C4-2B (cell line): ENCODE results near the gene ARL10.

Source experiments
- H3K27ac ChIP-seq: fragments of 450-650 bp; 2 replicates; pipeline ENCODE4 v1.5.1; 2017
- ZFX ChIP-seq: fragments of 450-650 bp; IDR thresholded peaks from 2 replicates; pipeline ENCODE4 v1.6.1; 2017
- TF ChIP-seq, protein P1 (sequence below): fragments of 450-650 bp; conservative IDR thresholded peaks from 2 replicates; pipeline ENCODE4 v1.5.1; 2017; ENCODE audit warnings: mild to moderate bottlenecking

The ARL10 gene

GRCh38 chr5:176366232-176366894 is 1.1 kb downstream of the ARL10 start:
- H3K27ac ChIP-seq, result no peak overlapping the region
- TF ChIP-seq ZFX, result no peak
- TF ChIP-seq, protein P1, sequence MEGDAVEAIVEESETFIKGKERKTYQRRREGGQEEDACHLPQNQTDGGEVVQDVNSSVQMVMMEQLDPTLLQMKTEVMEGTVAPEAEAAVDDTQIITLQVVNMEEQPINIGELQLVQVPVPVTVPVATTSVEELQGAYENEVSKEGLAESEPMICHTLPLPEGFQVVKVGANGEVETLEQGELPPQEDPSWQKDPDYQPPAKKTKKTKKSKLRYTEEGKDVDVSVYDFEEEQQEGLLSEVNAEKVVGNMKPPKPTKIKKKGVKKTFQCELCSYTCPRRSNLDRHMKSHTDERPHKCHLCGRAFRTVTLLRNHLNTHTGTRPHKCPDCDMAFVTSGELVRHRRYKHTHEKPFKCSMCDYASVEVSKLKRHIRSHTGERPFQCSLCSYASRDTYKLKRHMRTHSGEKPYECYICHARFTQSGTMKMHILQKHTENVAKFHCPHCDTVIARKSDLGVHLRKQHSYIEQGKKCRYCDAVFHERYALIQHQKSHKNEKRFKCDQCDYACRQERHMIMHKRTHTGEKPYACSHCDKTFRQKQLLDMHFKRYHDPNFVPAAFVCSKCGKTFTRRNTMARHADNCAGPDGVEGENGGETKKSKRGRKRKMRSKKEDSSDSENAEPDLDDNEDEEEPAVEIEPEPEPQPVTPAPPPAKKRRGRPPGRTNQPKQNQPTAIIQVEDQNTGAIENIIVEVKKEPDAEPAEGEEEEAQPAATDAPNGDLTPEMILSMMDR, result no peak

DNA sequence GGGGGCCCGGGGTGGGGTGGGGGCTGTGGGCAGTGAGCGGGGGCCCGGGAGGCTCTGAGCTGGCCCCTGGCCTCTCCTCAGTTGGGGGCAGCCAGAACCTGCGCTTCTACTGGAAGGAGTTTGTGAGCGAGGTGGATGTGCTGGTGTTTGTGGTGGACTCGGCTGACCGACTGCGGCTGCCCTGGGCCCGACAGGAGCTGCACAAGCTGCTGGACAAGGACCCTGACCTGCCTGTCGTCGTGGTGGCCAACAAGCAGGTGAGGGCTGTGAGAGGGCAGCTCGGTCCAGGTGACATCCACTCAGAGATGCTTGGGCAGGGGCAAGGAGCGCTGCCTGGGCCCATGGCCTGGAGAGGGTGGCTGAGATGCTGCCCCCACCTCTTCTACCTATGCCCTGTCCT is 3.4 kb downstream of the ARL10 start:
- TF ChIP-seq ZFX, result no peak
- TF ChIP-seq, protein P1, result no peak
- H3K27ac ChIP-seq, result no peak overlapping the region

- no peak for TF ChIP-seq ZFX
- TF ChIP-seq, protein P1, result no peak
- no peak overlapping the region for H3K27ac ChIP-seq
These were observed 4.8 kb downstream of the ARL10 start for GRCh38 chr5:176369934-176370711.

DNA sequence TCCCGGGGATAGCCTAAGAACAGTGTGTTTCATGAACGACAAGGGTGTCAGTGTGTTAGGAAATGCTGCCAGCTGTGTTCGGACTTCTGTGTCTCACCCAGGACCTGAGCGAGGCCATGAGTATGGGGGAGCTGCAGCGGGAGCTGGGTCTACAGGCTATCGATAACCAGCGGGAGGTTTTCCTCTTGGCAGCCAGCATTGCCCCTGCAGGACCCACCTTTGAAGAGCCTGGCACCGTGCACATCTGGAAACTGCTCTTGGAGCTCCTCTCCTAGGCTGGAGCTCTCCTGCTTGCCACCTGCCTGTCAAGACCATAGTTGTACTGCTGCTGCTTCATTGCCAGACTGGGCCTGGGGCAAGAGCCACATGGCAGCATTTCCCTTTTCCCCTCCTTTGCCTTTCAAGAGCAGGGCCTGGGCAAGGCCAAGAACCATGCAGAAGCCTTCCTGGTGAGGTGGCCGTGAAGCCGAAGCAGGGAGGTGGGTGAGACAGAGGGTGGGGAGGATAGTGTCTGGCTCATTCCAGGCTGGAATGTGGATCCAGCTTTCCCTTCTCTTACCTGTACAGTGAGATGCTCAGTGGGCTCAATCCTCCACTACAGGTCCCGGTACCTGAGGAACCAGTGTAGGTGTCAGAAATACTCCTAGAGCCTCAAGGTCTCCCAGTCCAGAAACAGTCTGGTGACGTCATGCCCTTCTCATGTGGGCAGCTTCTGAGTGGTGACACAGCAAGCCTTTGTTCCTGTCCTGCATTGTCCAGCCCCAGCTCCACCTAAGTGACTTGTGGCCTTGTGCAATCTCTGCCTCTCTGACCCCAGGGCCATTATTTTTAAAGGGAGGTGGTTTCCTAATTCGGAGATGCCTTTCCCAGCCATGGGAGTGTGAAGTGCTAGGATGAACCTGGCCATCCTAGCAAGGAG is 6.6 kb downstream of the ARL10 start:
- H3K27ac ChIP-seq, result no peak overlapping the region
- TF ChIP-seq, protein P1, result no peak
- no peak for TF ChIP-seq ZFX

DNA sequence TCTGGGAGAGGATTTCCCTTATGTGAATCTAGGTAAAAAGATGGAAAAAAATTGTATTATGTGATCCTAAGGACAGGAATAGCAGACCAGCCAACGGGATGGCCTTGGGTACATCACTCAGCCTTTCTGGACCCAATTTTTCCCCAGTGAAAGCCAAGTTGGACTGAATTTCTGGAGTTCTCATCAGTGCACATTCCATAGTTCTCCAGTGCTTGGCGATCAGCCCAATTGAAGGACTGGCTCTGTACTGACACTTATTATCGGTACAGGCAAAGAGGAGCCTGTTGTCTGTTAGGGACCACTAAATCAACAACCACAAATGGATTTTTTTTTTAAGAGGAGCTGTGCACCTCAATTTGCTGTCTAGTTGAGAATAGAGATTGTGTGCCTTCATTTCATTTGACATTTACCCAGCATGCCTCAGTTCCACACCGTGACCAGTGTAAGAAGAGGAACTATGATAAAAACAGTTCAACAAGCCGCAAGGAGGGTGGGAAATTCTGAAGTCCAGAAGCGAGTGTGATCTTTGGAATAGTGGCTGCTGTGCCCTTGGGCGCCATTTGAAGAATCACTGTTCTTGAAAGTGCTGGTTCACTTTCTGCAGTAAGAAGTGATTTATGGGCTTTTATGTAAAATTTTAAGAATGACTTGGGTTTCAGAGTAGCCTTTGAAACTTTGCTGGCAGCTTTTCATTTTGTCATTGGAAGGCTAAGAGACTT is 8.0 kb downstream of the ARL10 start:
- no peak overlapping the region for H3K27ac ChIP-seq
- TF ChIP-seq ZFX, result no peak

DNA sequence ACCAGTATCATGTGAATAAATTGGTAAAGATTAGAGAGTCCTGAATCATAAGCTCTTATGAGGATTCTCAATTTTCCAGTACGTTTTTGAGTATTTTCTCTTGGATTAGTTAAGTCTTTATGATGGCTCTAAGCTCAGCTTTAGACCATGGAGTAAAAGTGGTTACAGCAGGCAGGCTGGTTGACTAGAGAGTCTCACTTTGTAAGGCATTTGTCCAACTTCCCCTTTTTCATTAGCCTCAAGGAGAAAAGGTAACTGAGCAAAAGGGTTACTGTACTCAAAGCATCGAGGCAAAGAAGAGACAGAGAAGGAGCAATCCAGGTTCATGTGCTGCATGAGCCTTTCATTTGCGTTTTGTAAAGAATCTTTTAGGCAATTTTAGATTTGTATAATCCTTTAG is 14.6 kb downstream of the ARL10 start:
- no peak overlapping the region for H3K27ac ChIP-seq
- TF ChIP-seq ZFX, result no peak
- TF ChIP-seq, protein P1, result no peak

DNA sequence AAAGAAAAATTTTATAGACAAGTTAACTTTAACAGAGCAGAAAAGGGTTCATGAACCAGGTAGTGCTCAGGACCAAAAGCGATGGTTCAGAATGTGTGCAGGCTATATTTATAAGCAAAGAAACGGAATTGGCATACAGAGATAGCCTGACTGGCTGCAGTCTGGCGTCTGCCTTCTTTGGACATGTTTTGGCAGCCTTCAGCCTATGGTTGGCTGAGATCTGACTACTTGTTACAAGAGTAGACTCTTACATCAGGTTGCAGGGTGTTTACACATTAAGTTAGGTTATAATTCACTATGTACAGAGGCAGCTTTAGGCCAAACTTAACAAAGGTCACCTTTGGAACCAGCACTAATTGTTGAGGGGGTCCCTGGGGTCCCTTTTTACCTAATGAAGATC is 16.1 kb downstream of the ARL10 start:
- no peak overlapping the region for H3K27ac ChIP-seq
- TF ChIP-seq, protein P1, result no peak
- TF ChIP-seq ZFX, result no peak
